Measurements from ENCODE around the gene SLAMF6.

GRCh38 chr1:160553778-160554177, 30.7 kb upstream of the SLAMF6 start:
- no peak for TF ChIP-seq EZH2phosphoT487 (IDR thresholded peaks at IDR 0.05; ENCODE audit: insufficient read depth, low read depth)
- TF ChIP-seq EZH2 (IDR thresholded peaks at IDR 0.05; ENCODE audit: insufficient read depth, poor library complexity, severe bottlenecking) = no peak

Measured in GM23248 (cell line).